Activated CD4-positive, alpha-beta T cell treated with anti-CD3 and anti-CD28 coated beads, Interleukin-10, Interleukin-2, amounts not matched to agents 100 ng/mL and 50 ng/mL, durations not matched to agents 16 hours and 8 hours (primary cell): ENCODE results near the gene PTPRZ1.

Experiments used
- DNase-seq: peaks from one replicate; pipeline ENCODE4 v3.0.0-alpha.2; 2020

Gene PTPRZ1

GRCh38 chr7:121901026-121901425, 28.1 kb downstream of the PTPRZ1 start:
- DNase-seq, result no peak

- no peak for DNase-seq
These were observed 31.2 kb downstream of the PTPRZ1 start for GRCh38 chr7:121904120-121904519.

- no peak for DNase-seq
These were observed 35.1 kb downstream of the PTPRZ1 start for GRCh38 chr7:121908042-121908441.

- no peak for DNase-seq
These were observed 36.9 kb downstream of the PTPRZ1 start for GRCh38 chr7:121909716-121910345.

- no peak for DNase-seq
These were observed 41.1 kb downstream of the PTPRZ1 start for GRCh38 chr7:121913947-121914675.

GRCh38 chr7:121914676-121915279, 41.8 kb downstream of the PTPRZ1 start:
- DNase-seq, result no peak

GRCh38 chr7:121916211-121916610, 43.2 kb downstream of the PTPRZ1 start:
- DNase-seq, result no peak

GRCh38 chr7:121919986-121920385, 47.0 kb downstream of the PTPRZ1 start:
- no peak for DNase-seq

- no peak for DNase-seq
These were observed 51.6 kb downstream of the PTPRZ1 start for GRCh38 chr7:121924269-121925186.

GRCh38 chr7:121931149-121931902, 58.4 kb downstream of the PTPRZ1 start:
- DNase-seq, result no peak

- DNase-seq, result no peak
These were observed 59.8 kb downstream of the PTPRZ1 start for GRCh38 chr7:121932768-121933167.

GRCh38 chr7:121936951-121937623, 64.1 kb downstream of the PTPRZ1 start:
- DNase-seq, result no peak

GRCh38 chr7:121938429-121938996, 65.6 kb downstream of the PTPRZ1 start:
- no peak for DNase-seq

GRCh38 chr7:121940918-121941317, 68.0 kb downstream of the PTPRZ1 start:
- no peak for DNase-seq

GRCh38 chr7:121941830-121942229, 68.9 kb downstream of the PTPRZ1 start:
- DNase-seq, result no peak

GRCh38 chr7:121945066-121945465, 72.1 kb downstream of the PTPRZ1 start:
- DNase-seq, result no peak

GRCh38 chr7:121945480-121946236, 72.7 kb downstream of the PTPRZ1 start:
- no peak for DNase-seq

- no peak for DNase-seq
These were observed 80.2 kb downstream of the PTPRZ1 start for GRCh38 chr7:121953164-121953563.

- DNase-seq, result no peak
These were observed 80.6 kb downstream of the PTPRZ1 start for GRCh38 chr7:121953601-121954000.

GRCh38 chr7:121954803-121955202, 81.8 kb downstream of the PTPRZ1 start:
- no peak for DNase-seq

GRCh38 chr7:121957626-121958025, 84.7 kb downstream of the PTPRZ1 start:
- no peak for DNase-seq
